T-cell (primary cell): Measurements from ENCODE around the gene CXXC5. TPM values are rescaled to one million over a fixed set of nuclear protein-coding genes. Genes with fewer than 3 reads are reported as not detected.
"Not testable (repeated sequence)": the region's sequence is repeated elsewhere in the genome, so short reads cannot be mapped to it uniquely, and the experiment has no call there.

Source experiments
- ATAC-seq, 4 experiments: fragments of 200-7000 bp in 3 of 4; fragments of 150-1000 bp in 1 of 4; cut with Tn5 transposase; replicated peaks in 1 of 4; 1 replicate in 3 of 4; 2 replicates in 1 of 4; pipeline ENCODE4 v1.10.0; 2021; ENCODE audit warnings: moderate library complexity in 3 of 4, mild to moderate bottlenecking in 2 of 4, moderate number of reproducible peaks in 1 of 4
- CTCF ChIA-PET, 2 donors: fragments of 300-600 bp; sonication (Branson Sonifier 250); formaldehyde crosslinking; loops; one replicate each; lab custom pipeline; 2022; ENCODE audit warnings: antibody characterized with exemption in 2 of 2; lab: Charles Lee
- POLR2A ChIA-PET, 2 donors: fragments of 300-600 bp; sonication (Branson Sonifier 250); formaldehyde crosslinking; loops; one replicate each; lab custom pipeline; 2022; ENCODE audit warnings: antibody characterized with exemption in 2 of 2; lab: Charles Lee
- DNase-seq, 35 experiments: peaks; one replicate each; pipeline versions ENCODE4 v3.0.0 to v3.0.0-alpha.2; 2013 to 2023
- H3K27ac ChIP-seq: one replicate; pipeline ENCODE4 v1.5.1; 2013; ENCODE audit warnings: low read length
- H3K27me3 ChIP-seq, 2 experiments: replicated peaks in 1 of 2; 1 replicate in 1 of 2; 2 replicates in 1 of 2; pipeline versions ENCODE4 v1.6.1 to v1.7.0; 2013; ENCODE audit warnings: low read length in 1 of 2, mixed read lengths in 1 of 2; ENCODE audit not compliant: control insufficient read depth in 2 of 2, insufficient read depth in 2 of 2; ENCODE audit errors: extremely low read depth in 1 of 2
- H3K36me3 ChIP-seq, 2 donors: 1 replicate in 1 of 2; 2 replicates in 1 of 2; pipeline versions ENCODE4 v1.6.1 to v1.7.0; 2013; ENCODE audit warnings: low read length in 1 of 2; ENCODE audit not compliant: control insufficient read depth in 2 of 2, insufficient read depth in 1 of 2; ENCODE audit errors: extremely low read depth in 1 of 2
- H3K4me1 ChIP-seq, 2 experiments: 1 replicate in 1 of 2; 2 replicates in 1 of 2; pipeline versions ENCODE4 v1.6.1 to v1.7.0; 2013; ENCODE audit warnings: low read length in 2 of 2, mixed read lengths in 1 of 2; ENCODE audit not compliant: insufficient read depth in 2 of 2, control insufficient read depth in 1 of 2; ENCODE audit errors: extremely low read depth in 1 of 2
- H3K4me3 ChIP-seq, 2 donors: 1 replicate in 1 of 2; 2 replicates in 1 of 2; pipeline versions ENCODE4 v1.5.1 to v1.7.0; 2013; ENCODE audit warnings: mild to moderate bottlenecking in 2 of 2, low read length in 1 of 2, moderate library complexity in 1 of 2; ENCODE audit not compliant: control insufficient read depth in 1 of 2; ENCODE audit errors: extremely low read depth in 1 of 2
- H3K9me3 ChIP-seq: 2 replicates; pipeline ENCODE4 v1.7.0; 2013
- H3K27ac Mint-ChIP-seq, 2 donors: one replicate each; pipeline ENCODE4 v1.8.0; 2020 to 2021; ENCODE audit warnings: mild to moderate bottlenecking in 2 of 2, mixed read lengths in 2 of 2
- H3K27me3 Mint-ChIP-seq, 2 donors: one replicate each; pipeline ENCODE4 v1.8.0; 2021 to 2022; ENCODE audit warnings: mixed read lengths in 2 of 2
- H3K36me3 Mint-ChIP-seq: one replicate; pipeline ENCODE4 v1.8.0; 2021; ENCODE audit warnings: mixed read lengths
- H3K4me1 Mint-ChIP-seq, 3 donors: one replicate each; pipeline ENCODE4 v1.8.0; 2020 to 2022; ENCODE audit warnings: mixed read lengths in 3 of 3, mild to moderate bottlenecking in 1 of 3
- H3K4me3 Mint-ChIP-seq, 3 donors: one replicate each; pipeline ENCODE4 v1.8.0; 2020 to 2022; ENCODE audit warnings: mild to moderate bottlenecking in 3 of 3, mixed read lengths in 3 of 3, moderate library complexity in 3 of 3
- H3K9me3 Mint-ChIP-seq, 3 donors: one replicate each; pipeline ENCODE4 v1.8.0; 2020 to 2022; ENCODE audit warnings: mixed read lengths in 3 of 3
- WGBS: methylation state at CpG from one replicate; pipeline ENCODE4 v1.1.5; 2013; ENCODE audit warnings: missing lambda C conversion rate; ENCODE audit not compliant: insufficient coverage; 5-methylcytosine and 5-hydroxymethylcytosine counted together
- total RNA-seq, 35 experiments: library from RNA in 6 of 35; stranded (reverse) in 6 of 35; fragments of 120-200 nt in 1 of 35; gene quantifications; one replicate each; pipeline versions ENCODE4 v1.2.1 to v1.2.4 and lab custom pipeline; 2013 to 2026

Gene CXXC5
- total RNA-seq, 5 donors from 2014 or later (not counting 1 experiment from before 2014, with no cell fraction given): 5.1 to 7.6 (median 6.2) TPM

GRCh38 chr5:139727615-139728014 lies 79.5 kb downstream of the CXXC5 start:
- H3K9me3 ChIP-seq, CTCF ChIA-PET, H3K27ac Mint-ChIP-seq, H3K36me3 Mint-ChIP-seq, H3K27ac ChIP-seq, H3K27me3 ChIP-seq, ATAC-seq, H3K9me3 Mint-ChIP-seq, DNase-seq, H3K4me3 Mint-ChIP-seq, H3K27me3 Mint-ChIP-seq, H3K4me1 ChIP-seq, H3K36me3 ChIP-seq, H3K4me3 ChIP-seq, H3K4me1 Mint-ChIP-seq: not testable (repeated sequence)
- POLR2A ChIA-PET: interaction anchor here in 1 of 2 donors (0.7 kb wide), 1 partner anchor 93 kb away, joined by 3 read pairs; no protein-coding TSS in a partner anchor
- 100% methylated on average over 3 of the region's 9 CpGs for WGBS

- Histone ChIP-seq H3K27ac (no peak overlapping the region), H3K4me3 (no peak overlapping the region), H3K36me3 (no peaks in the 10 kb centered on the region), H3K27me3 (peaks cover 0 to 2% of the 10 kb centered on the region in 2 experiments), H3K4me1 (no peaks in the 10 kb centered on the region), H3K9me3 (no peaks in the 10 kb centered on the region)
- H3K4me3 Mint-ChIP-seq: no peak overlapping the region
- no peaks in the 10 kb centered on the region for H3K9me3 Mint-ChIP-seq
- WGBS: no CpG with 5 or more reads among the region's 3 CpGs
- ChIA-PET CTCF (interaction anchor here in 1 of 2 donors (0.6 kb wide), 1 partner anchor 43 kb away, joined by 9 read pairs; no protein-coding TSS in a partner anchor), POLR2A (interaction anchor here in 1 of 2 donors (0.7 kb wide), 1 partner anchor 117 kb away, joined by 5 read pairs; no protein-coding TSS in a partner anchor)
- DNase-seq (no peak), ATAC-seq (no peak)
- no peaks in the 10 kb centered on the region for H3K4me1 Mint-ChIP-seq
- H3K27ac Mint-ChIP-seq: no peak overlapping the region
- H3K27me3 Mint-ChIP-seq: no peaks in the 10 kb centered on the region
- H3K36me3 Mint-ChIP-seq: no peaks in the 10 kb centered on the region
These were observed 83.1 kb downstream of the CXXC5 start for GRCh38 chr5:139731281-139731680.

GRCh38 chr5:139732019-139732418 lies 83.9 kb downstream of the CXXC5 start:
- no peak overlapping the region for H3K27ac ChIP-seq
- no CpG with 5 or more reads among the region's 2 CpGs for WGBS
- Mint-ChIP-seq H3K36me3 (no peaks in the 10 kb centered on the region), H3K4me3 (no peak overlapping the region), H3K4me1 (no peaks in the 10 kb centered on the region), H3K9me3 (no peaks in the 10 kb centered on the region), H3K27ac (no peak overlapping the region), H3K27me3 (no peaks in the 10 kb centered on the region)
- ChIA-PET POLR2A (interaction anchor here in 1 of 2 donors (0.6 kb wide), 1 partner anchor 152 kb away, joined by 3 read pairs; no protein-coding TSS in a partner anchor), CTCF (no interaction called here)
- H3K36me3 ChIP-seq: no peaks in the 10 kb centered on the region
- peaks cover 0 to 2% of the 10 kb centered on the region in 2 experiments for H3K27me3 ChIP-seq
- H3K4me1 ChIP-seq: no peaks in the 10 kb centered on the region
- ATAC-seq (no peak), DNase-seq (no peak)
- H3K4me3 ChIP-seq: no peak overlapping the region
- H3K9me3 ChIP-seq: no peaks in the 10 kb centered on the region

- ChIA-PET POLR2A (no interaction called here), CTCF (no interaction called here)
- H3K4me3 ChIP-seq: no peak overlapping the region
- H3K36me3 ChIP-seq: no peaks in the 10 kb centered on the region
- H3K27ac ChIP-seq: no peak overlapping the region
- Mint-ChIP-seq H3K27ac (no peak overlapping the region), H3K4me3 (no peak overlapping the region), H3K4me1 (no peaks in the 10 kb centered on the region), H3K9me3 (no peaks in the 10 kb centered on the region), H3K36me3 (no peaks in the 10 kb centered on the region), H3K27me3 (no peaks in the 10 kb centered on the region)
- no peaks in the 10 kb centered on the region for H3K9me3 ChIP-seq
- DNase-seq (no peak), ATAC-seq (no peak)
- H3K4me1 ChIP-seq: no peaks in the 10 kb centered on the region
- WGBS: 84% methylated on average over 4 of the region's 12 CpGs
- peaks cover 0 to 2% of the 10 kb centered on the region in 2 experiments for H3K27me3 ChIP-seq
These were observed 85.0 kb downstream of the CXXC5 start for GRCh38 chr5:139733010-139733688.

Other genes with a start within 250 kb of the CXXC5 start
- 1 to 10 TPM; 3.6 to 9.0 (median 4.8) TPM for gene SPATA24, start 244.3 kb upstream of the CXXC5 start, total RNA-seq
- 1 to 10 TPM; 4.7 to 7.2 (median 6.4) TPM for gene DNAJC18, start 208.8 kb upstream of the CXXC5 start, total RNA-seq
- under 1 TPM in 1 of 5 donors, not detected in 4; 0.70 TPM for gene ECSCR, start 185.6 kb upstream of the CXXC5 start, total RNA-seq
- 1 to 10 TPM in 1 of 5 donors, under 1 TPM in 4; 0.13 to 1.1 (median 0.47) TPM for gene SMIM33, start 177.3 kb upstream of the CXXC5 start, total RNA-seq
- 100 to 1,000 TPM; 102 to 181 (median 138) TPM for gene STING1, start 165.6 kb upstream of the CXXC5 start, total RNA-seq
- 100 to 1,000 TPM; 138 to 176 (median 152) TPM for gene UBE2D2, start 87.0 kb upstream of the CXXC5 start, total RNA-seq
- gene PSD2, start 147.5 kb downstream of the CXXC5 start, total RNA-seq: under 1 TPM in 3 of 5 donors, not detected in 2; 0.07 to 0.15 (median 0.09) TPM